IMR-90 (cell line): ENCODE results near the gene CEP68.

Experiments used
- BHLHE40 ChIP-seq: fragments of 150-350 bp; IDR thresholded peaks from 2 replicates; pipeline ENCODE4 v1.6.1; 2016; ENCODE audit warnings: mild to moderate bottlenecking, low read depth, low read length
- MAFK ChIP-seq: IDR thresholded peaks from 2 replicates; pipeline ENCODE4 v1.6.1; 2012; ENCODE audit warnings: low read depth, low read length, improper control_type of control experiment
- NFE2L2 ChIP-seq: fragments of 150-350 bp; IDR thresholded peaks from 2 replicates; pipeline ENCODE4 v1.6.1; 2016; ENCODE audit warnings: low read depth, mild to moderate bottlenecking, low read length
- POLR2A ChIP-seq: IDR thresholded peaks from 2 replicates; pipeline ENCODE4 v1.6.1; 2012; ENCODE audit warnings: mild to moderate bottlenecking, low read depth, low read length
- RFX5 ChIP-seq: IDR thresholded peaks from 2 replicates; pipeline ENCODE4 v1.8.0; 2012; ENCODE audit warnings: low read depth, mild to moderate bottlenecking, low read length, moderate library complexity
- TF ChIP-seq, protein P1 (sequence below): conservative IDR thresholded peaks from 2 replicates; pipeline ENCODE4 v1.5.1; 2012; ENCODE audit warnings: mild to moderate bottlenecking, low read depth, low read length, improper control_type of control experiment

DNA sequence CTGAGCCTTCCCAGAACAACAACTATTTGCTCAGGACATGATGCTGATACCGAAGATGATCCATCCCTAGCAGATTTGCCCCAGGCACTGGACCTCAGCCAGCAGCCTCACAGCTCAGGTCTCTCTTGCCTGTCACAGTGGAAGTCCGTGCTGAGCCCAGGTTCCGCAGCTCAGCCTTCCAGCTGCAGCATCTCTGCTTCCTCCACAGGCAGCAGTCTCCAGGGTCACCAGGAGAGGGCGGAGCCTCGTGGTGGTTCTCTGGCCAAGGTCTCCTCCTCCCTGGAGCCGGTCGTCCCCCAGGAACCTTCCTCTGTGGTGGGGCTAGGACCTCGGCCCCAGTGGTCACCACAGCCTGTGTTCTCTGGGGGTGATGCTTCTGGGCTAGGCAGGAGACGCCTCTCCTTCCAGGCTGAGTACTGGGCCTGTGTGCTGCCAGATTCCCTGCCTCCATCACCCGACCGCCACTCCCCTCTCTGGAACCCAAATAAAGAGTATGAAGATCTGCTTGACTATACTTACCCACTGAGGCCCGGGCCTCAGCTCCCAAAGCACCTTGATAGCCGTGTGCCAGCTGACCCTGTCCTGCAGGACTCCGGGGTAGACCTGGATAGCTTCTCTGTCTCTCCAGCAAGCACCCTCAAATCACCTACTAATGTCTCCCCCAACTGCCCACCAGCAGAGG lies 15.4 kb downstream of the CEP68 start:
- no peak for TF ChIP-seq POLR2A
- TF ChIP-seq, protein P1, sequence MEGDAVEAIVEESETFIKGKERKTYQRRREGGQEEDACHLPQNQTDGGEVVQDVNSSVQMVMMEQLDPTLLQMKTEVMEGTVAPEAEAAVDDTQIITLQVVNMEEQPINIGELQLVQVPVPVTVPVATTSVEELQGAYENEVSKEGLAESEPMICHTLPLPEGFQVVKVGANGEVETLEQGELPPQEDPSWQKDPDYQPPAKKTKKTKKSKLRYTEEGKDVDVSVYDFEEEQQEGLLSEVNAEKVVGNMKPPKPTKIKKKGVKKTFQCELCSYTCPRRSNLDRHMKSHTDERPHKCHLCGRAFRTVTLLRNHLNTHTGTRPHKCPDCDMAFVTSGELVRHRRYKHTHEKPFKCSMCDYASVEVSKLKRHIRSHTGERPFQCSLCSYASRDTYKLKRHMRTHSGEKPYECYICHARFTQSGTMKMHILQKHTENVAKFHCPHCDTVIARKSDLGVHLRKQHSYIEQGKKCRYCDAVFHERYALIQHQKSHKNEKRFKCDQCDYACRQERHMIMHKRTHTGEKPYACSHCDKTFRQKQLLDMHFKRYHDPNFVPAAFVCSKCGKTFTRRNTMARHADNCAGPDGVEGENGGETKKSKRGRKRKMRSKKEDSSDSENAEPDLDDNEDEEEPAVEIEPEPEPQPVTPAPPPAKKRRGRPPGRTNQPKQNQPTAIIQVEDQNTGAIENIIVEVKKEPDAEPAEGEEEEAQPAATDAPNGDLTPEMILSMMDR = peak; percentile 19; the same call in 1 of the 2 replicates
- no peak for TF ChIP-seq RFX5
- TF ChIP-seq BHLHE40 = no peak
- no peak for TF ChIP-seq NFE2L2
- no peak for TF ChIP-seq MAFK
